AG09309 (cell line): Measurements from ENCODE around the gene RHOT1.

ENCODE experiments used
- DNase-seq: peaks from one replicate; pipeline ENCODE4 v3.0.0-alpha.2; 2010; ENCODE audit warnings: low read depth
- H3K4me3 ChIP-seq: 2 replicates; pipeline ENCODE4 v1.5.1; 2011; ENCODE audit warnings: mild to moderate bottlenecking, low read depth, low read length, moderate library complexity; ENCODE audit not compliant: control insufficient read depth
- CTCF ChIP-seq: IDR thresholded peaks from 2 replicates; pipeline ENCODE4 v1.5.1; 2011; ENCODE audit warnings: mild to moderate bottlenecking, low read depth, low read length, inconsistent platforms; ENCODE audit not compliant: insufficient read depth, control insufficient read depth; ENCODE audit errors: missing control alignments

The RHOT1 gene

GRCh38 chr17:32208436-32208835 is 66.1 kb downstream of the RHOT1 start:
- H3K4me3 ChIP-seq = no peak overlapping the region
- no peak for DNase-seq
- no peak for TF ChIP-seq CTCF

DNA sequence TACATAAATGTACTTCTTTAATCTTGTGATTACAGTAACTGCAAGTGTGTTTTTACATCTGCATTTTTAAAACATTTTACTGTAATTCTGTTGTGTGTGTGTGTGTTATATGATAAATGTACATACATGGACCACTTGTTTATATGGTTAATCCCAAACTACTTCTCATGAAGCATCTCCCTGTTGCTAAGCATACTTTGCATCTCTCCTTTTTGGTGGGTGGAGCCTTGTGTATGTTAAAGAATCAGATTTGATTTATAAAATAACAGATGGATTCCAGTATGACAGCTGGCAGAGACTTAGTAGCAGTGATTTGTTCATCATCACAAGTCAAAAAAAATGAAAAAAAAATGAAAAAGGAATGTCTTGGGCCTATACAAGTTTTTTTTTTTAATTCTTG is 67.3 kb downstream of the RHOT1 start:
- TF ChIP-seq CTCF = no peak
- H3K4me3 ChIP-seq = no peak overlapping the region
- no peak for DNase-seq

GRCh38 chr17:32211671-32212070 is 69.4 kb downstream of the RHOT1 start:
- no peak overlapping the region for H3K4me3 ChIP-seq
- no peak for TF ChIP-seq CTCF
- DNase-seq = no peak

GRCh38 chr17:32215696-32216095 is 73.4 kb downstream of the RHOT1 start:
- H3K4me3 ChIP-seq = no peak overlapping the region
- DNase-seq = no peak
- TF ChIP-seq CTCF = no peak

- no peak overlapping the region for H3K4me3 ChIP-seq
- TF ChIP-seq CTCF = no peak
- no peak for DNase-seq
Observed at GRCh38 chr17:32222621-32223020, 80.3 kb downstream of the RHOT1 start.

- H3K4me3 ChIP-seq = no peak overlapping the region
- TF ChIP-seq CTCF = no peak
- no peak for DNase-seq
Observed at GRCh38 chr17:32223703-32224102, 81.4 kb downstream of the RHOT1 start.

DNA sequence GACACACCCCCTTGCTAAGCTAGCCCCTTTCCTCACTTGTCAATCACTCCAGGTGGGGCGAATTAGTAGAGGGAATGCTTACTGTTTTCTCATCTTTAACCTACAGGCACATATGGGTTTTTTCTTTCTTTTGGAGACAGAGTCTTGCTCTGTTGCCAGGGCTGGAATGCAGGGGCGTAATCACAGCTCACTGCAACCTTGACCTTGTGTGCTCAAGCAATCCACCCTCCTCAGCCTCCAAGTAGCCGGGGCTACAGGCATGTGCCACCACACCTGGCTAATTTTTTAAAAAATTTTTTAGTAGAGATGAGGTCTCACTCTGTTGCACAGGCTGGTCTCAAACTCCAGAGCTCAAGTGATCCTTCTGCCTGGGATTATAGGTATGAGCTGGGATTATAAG is 84.6 kb downstream of the RHOT1 start:
- DNase-seq = no peak
- no peak overlapping the region for H3K4me3 ChIP-seq
- TF ChIP-seq CTCF = no peak
